Esophagus squamous epithelium (tissue), 5 donors: ENCODE measurements around the gene BICRAL. TPM values are rescaled to one million over a fixed set of nuclear protein-coding genes. Genes with fewer than 3 reads are reported as not detected.

Experiments used
- DNase-seq: peaks from one replicate; lab custom pipeline; 2025; lab: John Stamatoyannopoulos, UW
- H3K27ac ChIP-seq, 4 donors: fragments of 200-600 bp; sonication (generic); one replicate each; pipeline ENCODE4 v1.5.1; 2016 to 2019; ENCODE audit warnings: mild to moderate bottlenecking in 1 of 4
- H3K27me3 ChIP-seq, 4 donors: fragments of 200-600 bp; sonication (generic); 1 replicate in 3 of 4; 2 replicates in 1 of 4; pipeline versions ENCODE4 v1.5.1 to v1.6.0; 2017 to 2021; ENCODE audit warnings: antibody characterized with exemption in 1 of 4
- H3K36me3 ChIP-seq, 3 donors: fragments of 200-600 bp; sonication (generic); one replicate each; pipeline ENCODE4 v1.5.1; 2016 to 2019
- H3K4me1 ChIP-seq, 3 donors: fragments of 200-600 bp; sonication (generic); one replicate each; pipeline ENCODE4 v1.5.1; 2017 to 2019
- H3K4me3 ChIP-seq, 4 donors: fragments of 200-600 bp; sonication (generic); 1 replicate in 3 of 4; 2 replicates in 1 of 4; pipeline ENCODE4 v1.5.1; 2016 to 2019; ENCODE audit warnings: mild to moderate bottlenecking in 2 of 4, moderate library complexity in 1 of 4
- H3K9me3 ChIP-seq, 3 donors: fragments of 200-600 bp; sonication (generic); one replicate each; pipeline ENCODE4 v1.5.1; 2016 to 2019
- POLR2A ChIP-seq, 4 donors: fragments of 450-650 bp; IDR thresholded peaks; one replicate each; pipeline ENCODE4 v1.6.1; 2017; ENCODE audit warnings: antibody characterized with exemption in 4 of 4, mild to moderate bottlenecking in 4 of 4, moderate library complexity in 3 of 4
- WGBS, 2 donors: methylation state at CpG; one replicate each; pipeline ENCODE4 v1.1.5; 2018; 5-methylcytosine and 5-hydroxymethylcytosine counted together
- intact Hi-C: fragments of 100-400 bp; cut with DNase I; formaldehyde crosslinking; loops from one replicate; pipeline ENCODE4 v1.15.0; 2022
- total RNA-seq, 4 donors: library from RNA; depleted of rRNA; stranded (reverse); fragments of >200 nt; gene quantifications; one replicate each; pipeline ENCODE4 v1.1.0, GENCODE V29; 2016
- TF ChIP-seq, protein P1 (sequence below), 6 experiments: fragments of 450-650 bp in 4 of 6; fragments of 200-600 bp in 2 of 6; sonication (generic) in 2 of 6; IDR thresholded peaks; one replicate each; pipeline ENCODE4 v1.5.1; 2016 to 2019; ENCODE audit warnings: antibody characterized with exemption in 6 of 6, mild to moderate bottlenecking in 4 of 6, moderate library complexity in 4 of 6
- donor health status: DM: yes; HTN: yes; CAD: no.

BICRAL gene
- total RNA-seq, 4 donors from 2014 or later: 5.8 to 13.9 (median 8.9) TPM

DNA sequence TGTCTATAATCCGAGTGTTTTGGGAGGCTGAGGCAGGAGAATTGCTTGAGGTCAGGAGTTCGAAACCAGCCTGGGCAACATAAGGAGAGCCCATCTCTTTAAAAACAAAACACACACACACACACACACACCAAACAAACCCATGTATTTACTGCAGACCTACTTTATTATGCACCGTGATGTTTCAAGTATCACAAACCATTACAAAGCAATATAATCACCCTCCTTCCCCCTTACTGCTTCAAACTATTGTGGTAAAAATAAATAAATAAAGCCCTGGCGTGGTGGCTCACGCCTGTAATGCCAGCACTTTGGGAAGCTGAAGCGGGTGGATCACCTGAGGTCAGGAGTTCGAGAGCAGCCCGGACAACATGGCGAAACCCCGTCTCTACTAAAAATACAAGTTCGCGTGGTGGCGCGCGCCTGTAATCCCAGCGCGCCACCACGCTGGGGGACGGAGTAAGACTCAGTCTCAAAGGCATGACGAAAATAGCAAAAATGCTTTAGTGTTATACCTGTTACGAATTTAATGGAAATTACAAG, 37.4 kb upstream of the BICRAL start:
- no peak for DNase-seq
- H3K4me3 ChIP-seq: peak overlapping the region; percentile 73 to 99 (median 77)
- peak overlapping the region; percentile 94 to 99 (median 96) for H3K27ac ChIP-seq

DNA sequence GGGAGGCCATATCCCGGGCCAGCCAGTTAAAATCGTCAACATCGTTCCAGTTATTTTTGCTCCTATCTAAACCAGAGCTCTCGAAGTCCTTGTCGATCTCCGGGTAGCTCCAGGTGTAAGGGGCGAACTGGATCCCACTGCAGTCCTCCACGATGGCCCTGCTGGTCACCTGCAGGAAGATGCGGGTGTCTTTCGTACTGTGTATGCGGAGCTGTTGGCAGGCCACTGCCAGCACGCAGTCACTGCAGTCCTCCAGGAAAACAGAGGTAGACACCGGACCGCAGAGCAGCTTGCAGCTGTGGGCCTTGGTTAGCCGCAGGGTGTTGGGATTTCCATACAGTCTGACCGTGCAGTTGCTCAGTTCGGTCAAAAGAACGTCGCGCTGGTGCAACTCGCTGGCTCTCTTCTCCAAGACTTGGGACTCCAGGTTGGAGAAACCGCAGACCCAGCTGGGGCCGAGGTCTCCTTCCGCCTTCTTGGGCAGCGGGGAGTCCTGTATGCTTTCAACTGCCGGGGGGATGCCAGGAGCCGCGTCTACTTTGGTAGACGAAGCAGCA, 36.7 kb upstream of the BICRAL start:
- Histone ChIP-seq H3K4me3 (peak overlapping the region; percentile 73 to 99 (median 77)), H3K4me1 (peaks cover 20 to 55% (median 45%) of the 10 kb centered on the region in 3 donors), H3K36me3 (no peaks in the 10 kb centered on the region), H3K9me3 (no peaks in the 10 kb centered on the region), H3K27ac (peak overlapping the region; percentile 94 to 99 (median 96)), H3K27me3 (no peaks in the 10 kb centered on the region)
- TF ChIP-seq, protein P1, sequence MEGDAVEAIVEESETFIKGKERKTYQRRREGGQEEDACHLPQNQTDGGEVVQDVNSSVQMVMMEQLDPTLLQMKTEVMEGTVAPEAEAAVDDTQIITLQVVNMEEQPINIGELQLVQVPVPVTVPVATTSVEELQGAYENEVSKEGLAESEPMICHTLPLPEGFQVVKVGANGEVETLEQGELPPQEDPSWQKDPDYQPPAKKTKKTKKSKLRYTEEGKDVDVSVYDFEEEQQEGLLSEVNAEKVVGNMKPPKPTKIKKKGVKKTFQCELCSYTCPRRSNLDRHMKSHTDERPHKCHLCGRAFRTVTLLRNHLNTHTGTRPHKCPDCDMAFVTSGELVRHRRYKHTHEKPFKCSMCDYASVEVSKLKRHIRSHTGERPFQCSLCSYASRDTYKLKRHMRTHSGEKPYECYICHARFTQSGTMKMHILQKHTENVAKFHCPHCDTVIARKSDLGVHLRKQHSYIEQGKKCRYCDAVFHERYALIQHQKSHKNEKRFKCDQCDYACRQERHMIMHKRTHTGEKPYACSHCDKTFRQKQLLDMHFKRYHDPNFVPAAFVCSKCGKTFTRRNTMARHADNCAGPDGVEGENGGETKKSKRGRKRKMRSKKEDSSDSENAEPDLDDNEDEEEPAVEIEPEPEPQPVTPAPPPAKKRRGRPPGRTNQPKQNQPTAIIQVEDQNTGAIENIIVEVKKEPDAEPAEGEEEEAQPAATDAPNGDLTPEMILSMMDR (IDR thresholded peaks at IDR 0.05): no peak
- TF ChIP-seq POLR2A (IDR thresholded peaks at IDR 0.05): no peak
- intact Hi-C loops: loop anchor here (5.0 kb wide), 1 partner anchor 37 kb away; the partner anchor contains the start of gene BICRAL
- 0 to 4% methylated on average over 1 to 14 of the region's 29 CpGs for WGBS, 2 donors
- no peak for DNase-seq

More for the DNA sequence above, 37.4 kb upstream of the BICRAL start:
- WGBS, 2 donors: 56 to 79% methylated on average over 14 to 21 of the region's 21 CpGs
- intact Hi-C loops: no loop called here
- no peaks in the 10 kb centered on the region for H3K36me3 ChIP-seq
- TF ChIP-seq, protein P1 (IDR thresholded peaks at IDR 0.05): no peak
- TF ChIP-seq POLR2A (IDR thresholded peaks at IDR 0.05): no peak
- no peaks in the 10 kb centered on the region for H3K9me3 ChIP-seq
- peaks cover 20 to 54% (median 45%) of the 10 kb centered on the region in 3 donors for H3K4me1 ChIP-seq
- no peaks in the 10 kb centered on the region for H3K27me3 ChIP-seq

DNA sequence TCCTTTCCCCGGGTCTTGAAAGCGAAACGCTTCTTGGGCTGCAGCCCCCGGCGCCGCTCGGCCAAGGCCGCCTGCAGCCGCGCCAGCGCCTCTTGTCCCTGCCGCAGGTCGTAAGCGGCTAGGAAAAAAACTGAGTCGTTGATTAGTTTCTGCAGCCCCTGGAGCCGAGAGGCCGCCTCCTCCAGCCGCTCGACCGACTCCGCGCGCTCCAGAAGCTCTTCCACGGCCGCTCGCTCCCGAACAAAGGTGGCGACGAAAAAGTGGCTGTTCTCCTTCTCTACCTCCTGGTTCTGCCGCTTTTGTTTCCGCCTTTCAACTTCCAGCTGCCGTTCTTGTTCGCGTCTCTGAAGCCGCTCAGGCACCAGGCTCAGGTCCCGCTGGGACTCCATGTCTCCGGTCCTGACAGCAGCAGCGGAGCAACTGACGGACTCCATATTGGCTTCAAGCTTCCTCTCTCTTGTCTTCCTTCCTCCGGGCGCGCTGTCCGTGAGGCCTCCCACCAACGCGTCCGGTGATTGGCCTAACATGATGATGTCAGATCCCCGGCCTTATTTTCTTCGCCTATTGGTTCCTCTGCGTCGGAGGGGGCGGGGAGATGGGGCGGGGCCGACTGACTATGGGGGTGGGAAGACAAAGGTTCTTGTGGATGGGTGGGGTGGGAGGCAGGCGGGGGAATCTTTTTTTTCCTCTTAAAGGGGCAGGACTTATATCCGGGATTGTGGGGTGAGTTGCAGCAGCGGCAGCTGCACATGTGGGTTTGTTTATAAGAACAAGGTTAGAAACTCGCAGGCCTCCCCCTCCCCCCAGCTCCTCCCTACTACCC, 36.0 kb upstream of the BICRAL start, which contains the start of gene TBCC:
TSS of gene TBCC (minus strand) at position 464 of the 823 bp plus-strand sequence. CDS start at position 434, 30 bp downstream.
- H3K4me1 ChIP-seq: peaks cover 20 to 55% (median 45%) of the 10 kb centered on the region in 3 donors
- intact Hi-C loops: loop anchor here (5.0 kb wide), 1 partner anchor 36 kb away; the partner anchor contains the start of gene BICRAL
- DNase-seq: peak; percentile 95
- H3K27ac ChIP-seq: peak within 1 kb of the TSS; percentile 94 to 99 (median 96)
- peak in 3 of 4 donors; percentile 78 to 98 (median 96) for TF ChIP-seq POLR2A (IDR thresholded peaks at IDR 0.05)
- TF ChIP-seq, protein P1 (IDR thresholded peaks at IDR 0.05): peak in 1 of 6 experiments; percentile 21
- 1 to 2% methylated on average over 21 to 29 of the region's 57 CpGs for WGBS, 2 donors
- H3K27me3 ChIP-seq: no peaks in the 10 kb centered on the region
- no peaks in the 10 kb centered on the region for H3K9me3 ChIP-seq
- peak within 1 kb of the TSS; percentile 73 to 99 (median 77) for H3K4me3 ChIP-seq
- no peaks in the 10 kb centered on the region for H3K36me3 ChIP-seq

DNA sequence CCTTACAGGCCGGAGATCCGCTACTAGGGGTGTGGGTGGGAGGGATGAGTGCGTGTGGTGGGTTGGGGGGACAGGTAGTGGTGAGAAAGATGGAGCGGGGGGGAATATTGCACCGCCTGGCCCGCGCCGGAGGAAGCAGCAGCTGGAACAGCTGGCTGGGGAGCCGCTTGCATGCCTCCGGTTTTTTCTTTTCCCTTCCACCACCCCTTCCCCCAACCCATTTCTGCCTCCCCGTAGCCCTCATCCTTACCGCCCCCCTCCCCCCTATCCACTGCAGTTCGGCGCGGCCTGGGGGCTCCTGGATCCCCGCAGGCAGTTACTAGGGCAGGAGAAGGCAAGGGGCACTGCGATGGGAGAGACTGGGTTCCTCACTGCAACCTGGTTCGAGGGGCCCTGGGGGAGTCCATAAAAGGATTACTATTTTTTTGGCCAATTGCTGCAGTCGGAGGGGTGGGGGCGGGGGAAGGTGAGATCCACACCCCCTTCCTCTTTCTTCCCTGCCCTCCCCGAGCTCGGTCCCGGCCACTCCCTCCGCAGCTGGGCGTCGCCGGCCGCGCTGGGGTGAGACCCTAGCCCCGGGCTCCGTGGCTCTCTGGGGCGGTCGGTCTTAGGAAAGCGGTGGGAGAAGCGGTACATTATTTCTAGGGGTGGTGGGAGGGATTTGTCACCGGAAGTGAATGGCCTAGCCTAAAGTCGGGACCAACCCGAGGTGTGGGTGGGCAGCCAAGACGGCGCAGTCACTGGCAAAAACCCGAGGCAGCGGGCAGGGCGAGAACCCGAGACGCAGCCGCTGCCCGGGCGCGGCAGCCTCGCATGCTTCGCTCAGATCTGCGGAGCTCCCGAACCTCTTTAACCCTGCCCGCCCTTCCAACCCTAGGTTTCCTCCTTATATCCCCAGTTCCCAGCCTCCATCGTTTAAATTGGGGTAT, 35.1 kb upstream of the BICRAL start:
- peak; percentile 50 for DNase-seq
- no peaks in the 10 kb centered on the region for H3K9me3 ChIP-seq
- intact Hi-C loops: loop anchor here (5.0 kb wide), 1 partner anchor 36 kb away; the partner anchor contains the start of gene BICRAL
- H3K4me3 ChIP-seq: peak overlapping the region; percentile 73 to 99 (median 77)
- peaks cover 20 to 61% (median 45%) of the 10 kb centered on the region in 3 donors for H3K4me1 ChIP-seq
- peak overlapping the region; percentile 94 to 99 (median 96) for H3K27ac ChIP-seq
- no peaks in the 10 kb centered on the region for H3K27me3 ChIP-seq
- H3K36me3 ChIP-seq: no peaks in the 10 kb centered on the region
- 0% methylated on average over 30 to 49 of the region's 55 CpGs for WGBS, 2 donors
- TF ChIP-seq, protein P1 (IDR thresholded peaks at IDR 0.05): no peak
- TF ChIP-seq POLR2A (IDR thresholded peaks at IDR 0.05): peak in 3 of 4 donors; percentile 66 to 92 (median 89)
